Panc1 (cell line): Measurements from ENCODE around the gene ZBTB22.

Experiments used
- CTCF ChIP-seq: fragments of 450-650 bp; IDR thresholded peaks from 2 replicates; pipeline ENCODE4 v1.5.1; 2017; ENCODE audit warnings: mild to moderate bottlenecking
- POLR2AphosphoS5 ChIP-seq: IDR thresholded peaks from 2 replicates; pipeline ENCODE4 v1.6.1; 2012; ENCODE audit warnings: mild to moderate bottlenecking, low read depth, low read length, moderate library complexity
- REST ChIP-seq, 2 experiments: IDR thresholded peaks; 2 replicates each; pipeline ENCODE4 v1.6.1; 2011 to 2012; ENCODE audit warnings: low read depth in 2 of 2, control low read depth in 1 of 2, low read length in 1 of 2, mild to moderate bottlenecking in 1 of 2, moderate library complexity in 1 of 2; ENCODE audit not compliant: insufficient read depth in 1 of 2
- SIN3A ChIP-seq: IDR thresholded peaks from 2 replicates; pipeline ENCODE4 v1.6.1; 2012; ENCODE audit warnings: low read depth, mild to moderate bottlenecking, low read length, moderate library complexity, borderline replicate concordance; ENCODE audit not compliant: insufficient read depth
- TCF7L2 ChIP-seq: IDR thresholded peaks from 2 replicates; pipeline ENCODE4 v1.6.1; 2011; ENCODE audit warnings: mild to moderate bottlenecking, low read depth, low read length, inconsistent platforms

GRCh38 chr6:33290459-33290858 is 27.1 kb downstream of the ZBTB22 start:
- TF ChIP-seq CTCF = no peak
- TF ChIP-seq REST (IDR thresholded peaks at IDR 0.05; ENCODE audit: insufficient read depth in 1 of 2, low read depth in 2 of 2, low read length in 1 of 2) = no peak
- TF ChIP-seq POLR2AphosphoS5 = 0 out of 2 replicates have a peak, but pooled peaks have one; percentile 23
- no peak for TF ChIP-seq SIN3A
- no peak for TF ChIP-seq TCF7L2
